ENCODE data around the gene F2. TPM values are rescaled to one million over a fixed set of nuclear protein-coding genes. Genes with fewer than 3 reads are reported as not detected.

Gene F2
- total RNA-seq, 1 experiment from 2014 or later = not detected

DNA sequence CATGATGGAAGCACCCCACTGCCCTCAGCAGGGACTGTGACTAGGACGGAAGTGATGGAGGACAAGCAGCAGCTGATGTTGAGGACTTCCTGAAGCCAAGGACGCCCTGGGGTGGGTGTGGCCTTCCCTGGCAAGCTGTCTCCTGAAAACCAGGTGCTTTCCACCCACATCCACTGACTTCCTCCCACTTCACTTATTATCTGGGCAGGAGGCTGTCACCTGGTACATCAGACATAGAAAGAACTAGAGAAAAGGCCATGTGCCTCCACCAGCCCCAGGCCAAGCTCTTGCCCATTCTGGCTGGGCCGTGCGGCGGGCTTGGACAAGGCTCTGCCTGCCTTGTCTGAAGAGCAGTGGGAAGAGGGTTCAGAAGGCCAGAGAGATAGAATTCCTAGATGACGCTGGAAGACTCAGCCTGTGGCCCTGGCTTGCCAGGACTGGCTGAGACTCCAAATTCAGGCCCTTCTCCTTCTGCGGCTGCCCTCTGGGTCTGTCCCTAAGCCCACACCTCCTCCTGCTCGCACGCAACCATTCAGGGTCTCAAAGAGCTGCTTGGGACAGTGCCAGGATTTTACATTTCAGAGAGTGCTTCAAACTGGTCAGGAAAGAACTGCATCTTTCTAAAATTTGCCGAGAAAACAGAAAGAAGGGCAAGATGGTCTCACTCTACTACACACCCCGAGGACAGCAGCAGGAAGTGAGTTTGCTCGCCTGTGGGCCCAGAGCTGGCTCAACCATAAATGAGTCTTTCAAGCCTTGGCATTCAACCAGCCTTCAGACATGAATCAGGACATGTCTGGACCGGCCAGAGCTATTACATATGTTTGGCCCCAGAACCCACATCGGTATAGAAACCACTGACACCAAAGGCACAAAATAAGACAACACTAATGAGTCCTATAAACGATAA lies 31.9 kb upstream of the F2 start:
- TF ChIP-seq, protein P1, sequence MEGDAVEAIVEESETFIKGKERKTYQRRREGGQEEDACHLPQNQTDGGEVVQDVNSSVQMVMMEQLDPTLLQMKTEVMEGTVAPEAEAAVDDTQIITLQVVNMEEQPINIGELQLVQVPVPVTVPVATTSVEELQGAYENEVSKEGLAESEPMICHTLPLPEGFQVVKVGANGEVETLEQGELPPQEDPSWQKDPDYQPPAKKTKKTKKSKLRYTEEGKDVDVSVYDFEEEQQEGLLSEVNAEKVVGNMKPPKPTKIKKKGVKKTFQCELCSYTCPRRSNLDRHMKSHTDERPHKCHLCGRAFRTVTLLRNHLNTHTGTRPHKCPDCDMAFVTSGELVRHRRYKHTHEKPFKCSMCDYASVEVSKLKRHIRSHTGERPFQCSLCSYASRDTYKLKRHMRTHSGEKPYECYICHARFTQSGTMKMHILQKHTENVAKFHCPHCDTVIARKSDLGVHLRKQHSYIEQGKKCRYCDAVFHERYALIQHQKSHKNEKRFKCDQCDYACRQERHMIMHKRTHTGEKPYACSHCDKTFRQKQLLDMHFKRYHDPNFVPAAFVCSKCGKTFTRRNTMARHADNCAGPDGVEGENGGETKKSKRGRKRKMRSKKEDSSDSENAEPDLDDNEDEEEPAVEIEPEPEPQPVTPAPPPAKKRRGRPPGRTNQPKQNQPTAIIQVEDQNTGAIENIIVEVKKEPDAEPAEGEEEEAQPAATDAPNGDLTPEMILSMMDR (IDR thresholded peaks at IDR 0.05; ENCODE audit: unreplicated experiment) = no peak
- TSS peak; percentile 48 for BruUV-seq (replicated peaks)
- DNase-seq (ENCODE audit: unreplicated experiment) = peak; percentile 95
- Mint-ChIP-seq H3K4me1 (ENCODE audit: insufficient read depth, unreplicated experiment) (peaks cover 33% of the 10 kb centered on the region), H3K9me3 (ENCODE audit: unreplicated experiment) (no peaks in the 10 kb centered on the region), H3K27me3 (ENCODE audit: insufficient read depth, unreplicated experiment) (no peaks in the 10 kb centered on the region), H3K36me3 (ENCODE audit: insufficient read depth, unreplicated experiment) (peaks cover 77% of the 10 kb centered on the region), H3K27ac (ENCODE audit: low read depth, unreplicated experiment) (peak overlapping the region; percentile 96), H3K4me3 (ENCODE audit: unreplicated experiment) (peak overlapping the region; percentile 49)
- intact Hi-C loops (cut with micrococcal nuclease) = no loop called here
- CTCF ChIA-PET = interaction anchor here (0.7 to 2.6 kb wide), 5 partner anchors 11 to 300 kb away, joined by 3 to 9 read pairs (median 5); partner anchors contain the start of genes ARHGAP1 and ZNF408
- POLR2A ChIA-PET = interaction anchor here (0.7 to 7.1 kb wide), 18 partner anchors 12 to 180 kb away, joined by 3 to 150 read pairs (median 4); partner anchors contain the start of genes ARHGAP1, ATG13, HARBI1 and ZNF408

DNA sequence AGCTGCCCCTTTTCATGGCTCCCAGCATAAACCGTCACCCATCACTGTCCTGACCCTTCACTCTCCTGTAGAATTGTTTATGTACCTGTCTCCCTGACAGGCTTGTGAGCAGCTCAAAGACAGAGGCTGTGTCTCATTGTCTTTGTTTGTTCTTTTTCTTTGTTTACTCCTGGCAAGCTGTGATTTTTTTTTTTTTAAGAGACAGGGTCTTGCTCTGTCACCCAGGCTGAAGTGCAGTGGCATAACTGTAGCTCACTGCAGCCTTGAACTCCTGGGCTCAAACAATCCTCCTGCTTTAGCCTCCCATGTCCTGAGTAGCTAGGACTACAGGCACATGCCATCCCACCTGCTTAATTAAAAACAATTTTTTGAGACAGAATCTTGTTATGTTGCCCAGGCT lies 28.3 kb upstream of the F2 start:
- H3K36me3 Mint-ChIP-seq (ENCODE audit: insufficient read depth, unreplicated experiment) = peaks cover 73% of the 10 kb centered on the region
- H3K4me3 Mint-ChIP-seq (ENCODE audit: unreplicated experiment) = no peak overlapping the region
- H3K9me3 Mint-ChIP-seq (ENCODE audit: unreplicated experiment) = no peaks in the 10 kb centered on the region
- ChIA-PET POLR2A (interaction anchor here (0.6 to 2.0 kb wide), 2 partner anchors 10 to 115 kb away, joined by 3 to 14 read pairs; partner anchors contain the start of genes ARHGAP1 and ZNF408), CTCF (interaction anchor here (0.9 kb wide), 1 partner anchor 10 kb away, joined by 5 read pairs; the partner anchor contains the start of genes ARHGAP1 and ZNF408)
- no TSS peak for BruUV-seq (replicated peaks)
- DNase-seq (ENCODE audit: unreplicated experiment) = no peak
- H3K4me1 Mint-ChIP-seq (ENCODE audit: insufficient read depth, unreplicated experiment) = peaks cover 23% of the 10 kb centered on the region
- TF ChIP-seq, protein P1 (IDR thresholded peaks at IDR 0.05; ENCODE audit: unreplicated experiment) = no peak
- no peak overlapping the region for H3K27ac Mint-ChIP-seq (ENCODE audit: low read depth, unreplicated experiment)
- no peaks in the 10 kb centered on the region for H3K27me3 Mint-ChIP-seq (ENCODE audit: insufficient read depth, unreplicated experiment)
- intact Hi-C loops (cut with micrococcal nuclease) = no loop called here

DNA sequence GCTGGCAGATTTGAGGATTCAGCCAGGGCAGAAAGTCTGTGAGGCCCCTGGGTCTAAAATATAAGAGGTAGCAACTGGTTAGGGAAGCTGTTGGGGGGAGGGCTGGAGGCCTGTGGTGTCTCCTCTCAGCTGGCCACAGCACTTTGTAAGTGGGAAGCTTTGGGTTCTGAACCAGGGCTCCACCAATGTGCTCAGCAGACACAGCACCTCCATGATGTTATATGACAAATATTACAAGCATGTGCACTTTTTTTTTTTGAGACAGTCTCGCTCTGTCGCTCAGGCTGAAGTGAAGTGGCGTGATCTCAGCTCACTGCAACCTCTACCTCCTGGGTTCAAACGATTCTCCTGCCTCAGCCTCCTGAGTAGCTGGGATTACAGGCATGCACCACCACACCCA lies 26.6 kb upstream of the F2 start:
- ChIA-PET CTCF (interaction anchor here (0.6 to 1.2 kb wide), 4 partner anchors 14 to 140 kb away, joined by 3 to 5 read pairs (median 4); no protein-coding TSS in a partner anchor), POLR2A (no interaction called here)
- BruUV-seq (replicated peaks) = no TSS peak
- Mint-ChIP-seq H3K36me3 (ENCODE audit: insufficient read depth, unreplicated experiment) (peaks cover 63% of the 10 kb centered on the region), H3K4me3 (ENCODE audit: unreplicated experiment) (no peak overlapping the region), H3K9me3 (ENCODE audit: unreplicated experiment) (no peaks in the 10 kb centered on the region), H3K27me3 (ENCODE audit: insufficient read depth, unreplicated experiment) (no peaks in the 10 kb centered on the region), H3K4me1 (ENCODE audit: insufficient read depth, unreplicated experiment) (peaks cover 14% of the 10 kb centered on the region), H3K27ac (ENCODE audit: low read depth, unreplicated experiment) (no peak overlapping the region)
- no peak for DNase-seq (ENCODE audit: unreplicated experiment)
- TF ChIP-seq, protein P1 (IDR thresholded peaks at IDR 0.05; ENCODE audit: unreplicated experiment) = no peak
- intact Hi-C loops (cut with micrococcal nuclease) = no loop called here

DNA sequence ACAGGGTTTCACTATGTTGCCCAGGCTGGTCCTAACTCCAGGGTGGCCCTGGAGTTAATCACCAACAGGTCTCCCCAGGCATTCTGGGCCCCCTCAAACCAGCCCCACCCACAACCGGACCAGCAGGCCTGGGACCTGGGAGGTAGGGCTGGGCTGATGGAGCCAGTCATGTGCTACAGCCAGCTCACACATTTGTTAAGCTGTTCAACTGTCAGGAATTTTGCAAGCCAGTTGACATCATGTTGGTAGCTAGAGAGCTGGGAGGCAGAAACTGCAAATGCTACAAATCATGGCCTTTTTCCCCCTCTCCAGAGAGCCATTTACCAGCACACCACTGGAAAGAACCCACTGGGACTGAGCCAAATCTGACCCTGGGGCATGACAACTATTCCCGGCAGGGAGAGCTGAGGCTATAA lies 25.4 kb upstream of the F2 start:
- Mint-ChIP-seq H3K27ac (ENCODE audit: low read depth, unreplicated experiment) (peak overlapping the region; percentile 88), H3K36me3 (ENCODE audit: insufficient read depth, unreplicated experiment) (peaks cover 57% of the 10 kb centered on the region), H3K9me3 (ENCODE audit: unreplicated experiment) (no peaks in the 10 kb centered on the region), H3K4me3 (ENCODE audit: unreplicated experiment) (no peak overlapping the region), H3K4me1 (ENCODE audit: insufficient read depth, unreplicated experiment) (peaks cover 12% of the 10 kb centered on the region), H3K27me3 (ENCODE audit: insufficient read depth, unreplicated experiment) (no peaks in the 10 kb centered on the region)
- no TSS peak for BruUV-seq (replicated peaks)
- no peak for DNase-seq (ENCODE audit: unreplicated experiment)
- intact Hi-C loops (cut with micrococcal nuclease) = no loop called here
- POLR2A ChIA-PET = interaction anchor here (0.6 kb wide), 1 partner anchor 1536 kb away, joined by 3 read pairs; no protein-coding TSS in a partner anchor
- TF ChIP-seq, protein P1 (IDR thresholded peaks at IDR 0.05; ENCODE audit: unreplicated experiment) = no peak
- CTCF ChIA-PET = interaction anchor here (0.6 to 1.0 kb wide), 2 partner anchors 24 to 156 kb away, joined by 3 to 4 read pairs; no protein-coding TSS in a partner anchor
